Measurements from ENCODE around the gene VSX2.

Gene VSX2

DNA sequence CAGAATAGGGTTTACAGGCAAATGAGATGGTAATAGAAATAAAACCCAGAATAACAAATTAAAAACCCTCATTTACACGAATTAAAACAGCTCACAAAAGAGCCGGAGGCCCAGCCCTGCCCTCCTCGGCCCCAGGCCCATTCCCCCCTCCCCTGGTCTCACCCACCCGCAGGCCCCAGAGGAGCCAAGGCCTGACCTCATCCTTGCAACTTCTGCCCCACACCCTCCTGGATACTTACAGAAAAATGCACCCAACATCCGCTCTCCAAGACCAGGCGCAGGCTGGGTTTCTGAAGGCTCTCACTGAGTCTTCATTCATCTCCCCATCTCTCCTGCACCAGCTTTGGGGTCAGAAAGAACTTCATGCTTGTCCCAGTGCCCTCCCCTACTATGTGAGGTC is 16.2 kb upstream of the VSX2 start:
- TF ChIP-seq, protein P1, sequence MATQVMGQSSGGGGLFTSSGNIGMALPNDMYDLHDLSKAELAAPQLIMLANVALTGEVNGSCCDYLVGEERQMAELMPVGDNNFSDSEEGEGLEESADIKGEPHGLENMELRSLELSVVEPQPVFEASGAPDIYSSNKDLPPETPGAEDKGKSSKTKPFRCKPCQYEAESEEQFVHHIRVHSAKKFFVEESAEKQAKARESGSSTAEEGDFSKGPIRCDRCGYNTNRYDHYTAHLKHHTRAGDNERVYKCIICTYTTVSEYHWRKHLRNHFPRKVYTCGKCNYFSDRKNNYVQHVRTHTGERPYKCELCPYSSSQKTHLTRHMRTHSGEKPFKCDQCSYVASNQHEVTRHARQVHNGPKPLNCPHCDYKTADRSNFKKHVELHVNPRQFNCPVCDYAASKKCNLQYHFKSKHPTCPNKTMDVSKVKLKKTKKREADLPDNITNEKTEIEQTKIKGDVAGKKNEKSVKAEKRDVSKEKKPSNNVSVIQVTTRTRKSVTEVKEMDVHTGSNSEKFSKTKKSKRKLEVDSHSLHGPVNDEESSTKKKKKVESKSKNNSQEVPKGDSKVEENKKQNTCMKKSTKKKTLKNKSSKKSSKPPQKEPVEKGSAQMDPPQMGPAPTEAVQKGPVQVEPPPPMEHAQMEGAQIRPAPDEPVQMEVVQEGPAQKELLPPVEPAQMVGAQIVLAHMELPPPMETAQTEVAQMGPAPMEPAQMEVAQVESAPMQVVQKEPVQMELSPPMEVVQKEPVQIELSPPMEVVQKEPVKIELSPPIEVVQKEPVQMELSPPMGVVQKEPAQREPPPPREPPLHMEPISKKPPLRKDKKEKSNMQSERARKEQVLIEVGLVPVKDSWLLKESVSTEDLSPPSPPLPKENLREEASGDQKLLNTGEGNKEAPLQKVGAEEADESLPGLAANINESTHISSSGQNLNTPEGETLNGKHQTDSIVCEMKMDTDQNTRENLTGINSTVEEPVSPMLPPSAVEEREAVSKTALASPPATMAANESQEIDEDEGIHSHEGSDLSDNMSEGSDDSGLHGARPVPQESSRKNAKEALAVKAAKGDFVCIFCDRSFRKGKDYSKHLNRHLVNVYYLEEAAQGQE (IDR thresholded peaks at IDR 0.05; ENCODE audit: insufficient read depth in 1 of 2, low read depth in 2 of 2, low read length in 2 of 2) = no peak
- TF ChIP-seq FOXP2 (optimal IDR thresholded peaks at IDR 0.05; ENCODE audit: borderline replicate concordance, extremely low read depth, extremely low read length, insufficient read depth) (no peak), TAF1 (IDR thresholded peaks at IDR 0.05; ENCODE audit: borderline replicate concordance, insufficient read depth, low read length) (no peak), SIN3A (IDR thresholded peaks at IDR 0.05; ENCODE audit: borderline replicate concordance, insufficient read depth, low read length) (no peak), POLR2AphosphoS5 (IDR thresholded peaks at IDR 0.05; ENCODE audit: low read depth, low read length) (no peak)

GRCh38 chr14:74231784-74232183 is 7.5 kb upstream of the VSX2 start:
- TF ChIP-seq SIN3A (IDR thresholded peaks at IDR 0.05; ENCODE audit: borderline replicate concordance, insufficient read depth, low read length) (no peak), POLR2AphosphoS5 (IDR thresholded peaks at IDR 0.05; ENCODE audit: low read depth, low read length) (no peak), FOXP2 (optimal IDR thresholded peaks at IDR 0.05; ENCODE audit: borderline replicate concordance, extremely low read depth, extremely low read length, insufficient read depth) (no peak), TAF1 (IDR thresholded peaks at IDR 0.05; ENCODE audit: borderline replicate concordance, insufficient read depth, low read length) (no peak)
- TF ChIP-seq, protein P1 (IDR thresholded peaks at IDR 0.05; ENCODE audit: insufficient read depth in 1 of 2, low read depth in 2 of 2, low read length in 2 of 2) = no peak

GRCh38 chr14:74235017-74235416 is 4.2 kb upstream of the VSX2 start:
- TF ChIP-seq, protein P1 (IDR thresholded peaks at IDR 0.05; ENCODE audit: insufficient read depth in 1 of 2, low read depth in 2 of 2, low read length in 2 of 2) = peak in 1 of 2 experiments; percentile 45; a peak in 1 of 4 replicates
- TF ChIP-seq TAF1 (IDR thresholded peaks at IDR 0.05; ENCODE audit: borderline replicate concordance, insufficient read depth, low read length) = no peak

DNA sequence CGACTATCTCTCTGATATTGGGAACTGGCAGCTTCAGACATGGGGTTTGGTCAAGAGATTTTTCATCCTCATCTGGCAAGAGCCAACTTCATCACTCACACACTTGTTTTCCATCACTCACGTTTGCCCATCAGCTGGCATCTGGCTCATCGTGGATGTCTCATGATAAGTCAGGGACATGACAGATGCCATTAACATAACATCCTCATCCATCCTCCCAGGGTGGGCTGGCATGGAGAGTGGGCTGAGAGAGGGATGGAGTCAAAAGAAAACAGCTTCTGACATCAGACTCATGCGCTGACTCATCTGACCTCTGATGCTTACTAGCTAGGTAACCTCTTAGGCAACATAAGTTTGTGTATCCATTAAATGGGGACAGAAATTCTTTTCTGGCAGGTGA is 1.8 kb upstream of the VSX2 start:
- no peak for TF ChIP-seq FOXP2 (optimal IDR thresholded peaks at IDR 0.05; ENCODE audit: borderline replicate concordance, extremely low read depth, extremely low read length, insufficient read depth)
- no peak for TF ChIP-seq SIN3A (IDR thresholded peaks at IDR 0.05; ENCODE audit: borderline replicate concordance, insufficient read depth, low read length)
- TF ChIP-seq POLR2AphosphoS5 (IDR thresholded peaks at IDR 0.05; ENCODE audit: low read depth, low read length) = no peak
- TF ChIP-seq, protein P1 (IDR thresholded peaks at IDR 0.05; ENCODE audit: insufficient read depth in 1 of 2, low read depth in 2 of 2, low read length in 2 of 2) = no peak
- no peak for TF ChIP-seq TAF1 (IDR thresholded peaks at IDR 0.05; ENCODE audit: borderline replicate concordance, insufficient read depth, low read length)

Measured in PFSK-1 (cell line).